Liver (tissue), 9 donors: ENCODE results near the gene ERICH4. TPM values are rescaled to one million over a fixed set of nuclear protein-coding genes. Genes with fewer than 3 reads are reported as not detected.

Source experiments
- DNase-seq: peaks from one replicate; pipeline ENCODE4 v3.0.0-alpha.2; 2017; ENCODE audit warnings: low spot score
- H3K27ac ChIP-seq, 2 donors: one replicate each; pipeline ENCODE4 v1.7.0; 2013; ENCODE audit warnings: inconsistent platforms in 2 of 2, low read length in 2 of 2, control low read depth in 1 of 2, low read depth in 1 of 2, mild to moderate bottlenecking in 1 of 2
- H3K27me3 ChIP-seq, 4 donors: one replicate each; pipeline versions ENCODE4 v1.6.1 to v1.7.0; 2013; ENCODE audit warnings: low read length in 3 of 4, inconsistent platforms in 1 of 4, mild to moderate bottlenecking in 1 of 4, moderate library complexity in 1 of 4; ENCODE audit not compliant: control insufficient read depth in 4 of 4, insufficient read depth in 4 of 4
- H3K36me3 ChIP-seq, 4 donors: one replicate each; pipeline versions ENCODE4 v1.6.1 to v1.7.0; 2013; ENCODE audit warnings: low read length in 3 of 4, mild to moderate bottlenecking in 3 of 4, low read depth in 1 of 4, moderate library complexity in 1 of 4; ENCODE audit not compliant: control insufficient read depth in 4 of 4, insufficient read depth in 3 of 4
- H3K4me1 ChIP-seq, 4 donors: one replicate each; pipeline versions ENCODE4 v1.6.1 to v1.7.0; 2013; ENCODE audit warnings: low read length in 3 of 4, mild to moderate bottlenecking in 3 of 4, moderate library complexity in 1 of 4; ENCODE audit not compliant: control insufficient read depth in 4 of 4, insufficient read depth in 4 of 4
- H3K4me3 ChIP-seq, 3 donors: one replicate each; pipeline versions ENCODE4 v1.6.1 to v1.7.0; 2013; ENCODE audit warnings: low read length in 3 of 3, control low read depth in 1 of 3, low read depth in 1 of 3, mild to moderate bottlenecking in 1 of 3
- H3K9ac ChIP-seq, 2 donors: one replicate each; pipeline ENCODE4 v1.7.0; 2013; ENCODE audit warnings: low read length in 2 of 2, mild to moderate bottlenecking in 2 of 2, moderate library complexity in 2 of 2, control low read depth in 1 of 2, low read depth in 1 of 2
- H3K9me3 ChIP-seq, 4 donors: one replicate each; pipeline versions ENCODE4 v1.6.1 to v1.7.0; 2013; ENCODE audit warnings: low read length in 3 of 4; ENCODE audit not compliant: control insufficient read depth in 4 of 4
- ATF3 ChIP-seq: IDR thresholded peaks from 2 replicates; pipeline ENCODE4 v1.6.1; 2016; ENCODE audit warnings: antibody characterized with exemption
- CTCF ChIP-seq: fragments of 150-350 bp; IDR thresholded peaks from 2 replicates; pipeline ENCODE4 v1.5.1; 2017; ENCODE audit warnings: improper control_type of control experiment, low read depth, low read length; ENCODE audit not compliant: missing input control
- FOXA1 ChIP-seq: IDR thresholded peaks from 2 replicates; pipeline ENCODE4 v1.6.1; 2016; ENCODE audit warnings: antibody characterized with exemption
- GABPA ChIP-seq, 2 donors: IDR thresholded peaks in 1 of 2; conservative IDR thresholded peaks in 1 of 2; 2 replicates each; pipeline ENCODE4 v1.6.1; 2016; ENCODE audit warnings: antibody characterized with exemption in 2 of 2, mild to moderate bottlenecking in 1 of 2, moderate library complexity in 1 of 2
- HNF4A ChIP-seq, 2 donors: conservative IDR thresholded peaks; 2 replicates each; pipeline ENCODE4 v1.6.1; 2016; ENCODE audit warnings: antibody characterized with exemption in 2 of 2, mild to moderate bottlenecking in 2 of 2
- HNF4G ChIP-seq: IDR thresholded peaks from 2 replicates; pipeline ENCODE4 v1.6.1; 2016; ENCODE audit warnings: antibody characterized with exemption
- JUND ChIP-seq, 2 donors: IDR thresholded peaks; 2 replicates each; pipeline ENCODE4 v1.6.1; 2016; ENCODE audit warnings: antibody characterized with exemption in 2 of 2
- MAX ChIP-seq: IDR thresholded peaks from 2 replicates; pipeline ENCODE4 v1.6.1; 2016; ENCODE audit warnings: antibody characterized with exemption
- NR2F2 ChIP-seq: IDR thresholded peaks from 2 replicates; pipeline ENCODE4 v1.6.1; 2016; ENCODE audit warnings: antibody characterized with exemption
- RAD21 ChIP-seq, 2 donors: IDR thresholded peaks; 2 replicates each; pipeline ENCODE4 v1.6.1; 2016; ENCODE audit warnings: antibody characterized with exemption in 2 of 2, mild to moderate bottlenecking in 2 of 2
- RXRA ChIP-seq, 2 donors: IDR thresholded peaks; 2 replicates each; pipeline ENCODE4 v1.6.1; 2017 to 2018; ENCODE audit warnings: antibody characterized with exemption in 2 of 2, mild to moderate bottlenecking in 1 of 2
- SP1 ChIP-seq: IDR thresholded peaks from 2 replicates; pipeline ENCODE4 v1.6.1; 2018; ENCODE audit warnings: antibody characterized with exemption, mild to moderate bottlenecking
- TAF1 ChIP-seq: conservative IDR thresholded peaks from 2 replicates; pipeline ENCODE4 v1.6.1; 2016; ENCODE audit warnings: antibody characterized with exemption, mild to moderate bottlenecking
- YY1 ChIP-seq: IDR thresholded peaks from 2 replicates; pipeline ENCODE4 v1.6.1; 2016; ENCODE audit warnings: antibody characterized with exemption, mild to moderate bottlenecking
- ZBTB33 ChIP-seq: IDR thresholded peaks from 2 replicates; pipeline ENCODE4 v1.6.1; 2016; ENCODE audit warnings: antibody characterized with exemption
- WGBS: extraction: QIAGEN DNeasy Blood & Tissue Kit; methylation state at CpG from one replicate; pipeline ENCODE4 v1.1.7; 2013; 5-methylcytosine and 5-hydroxymethylcytosine counted together
- polyA plus RNA-seq, 2 donors: library from polyadenylated mRNA; stranded (reverse) in 1 of 2; unstranded in 1 of 2; fragments of 200-250 nt in 1 of 2; fragments of >200 nt in 1 of 2; fragmentation: Nextera tagmentation in 1 of 2; extraction: Ambion mirVana in 1 of 2; gene quantifications; one replicate each; pipeline versions ENCODE4 v1.2.1 to v1.2.3, GENCODE V29; 2013 to 2015
- total RNA-seq, 2 donors: library from RNA; depleted of rRNA; stranded (reverse); fragments of >200 nt; gene quantifications; one replicate each; pipeline ENCODE4 v1.2.3, GENCODE V29; 2014
- donor health status: healthy.
- donor health status: healthy.
- donor health status: healthy.
- donor health status: healthy.
- donor health status: healthy.

ERICH4 gene
- total and polyA plus RNA-seq, 4 donors: not detected

GRCh38 chr19:41420101-41420880 is 22.7 kb upstream of the ERICH4 start (continued):
- TF ChIP-seq GABPA (IDR thresholded peaks at IDR 0.05 in 1 of 2, conservative IDR thresholded peaks at IDR 0.05 in 1 of 2): no peak

GRCh38 chr19:41421314-41421713 is 21.6 kb upstream of the ERICH4 start:
- Histone ChIP-seq H3K36me3 (peaks cover 13 to 76% (median 34%) of the 10 kb centered on the region in 4 donors), H3K9me3 (no peaks in the 10 kb centered on the region), H3K27ac (no peak overlapping the region), H3K4me3 (no peak overlapping the region), H3K9ac (no peak overlapping the region), H3K4me1 (peaks cover 0 to 8% (median 0%) of the 10 kb centered on the region in 4 donors), H3K27me3 (no peaks in the 10 kb centered on the region)
- no peak for DNase-seq
- WGBS: 89% methylated on average over 6 of the region's 6 CpGs
- TF ChIP-seq MAX (no peak), RXRA (IDR thresholded peaks at IDR 0.05) (no peak)

GRCh38 chr19:41421973-41422372 is 21.0 kb upstream of the ERICH4 start:
- H3K36me3 ChIP-seq: peaks cover 13 to 73% (median 32%) of the 10 kb centered on the region in 4 donors
- H3K9me3 ChIP-seq: no peaks in the 10 kb centered on the region
- no peak for DNase-seq
- WGBS: 97% methylated on average over 20 of the region's 20 CpGs
- no peak overlapping the region for H3K27ac ChIP-seq
- no peak overlapping the region for H3K4me3 ChIP-seq
- TF ChIP-seq TAF1: no peak
- TF ChIP-seq ATF3: no peak
- no peak for TF ChIP-seq CTCF
- no peak for TF ChIP-seq FOXA1
- TF ChIP-seq ZBTB33: no peak
- no peak for TF ChIP-seq MAX
- no peak for TF ChIP-seq RAD21 (IDR thresholded peaks at IDR 0.05)
- TF ChIP-seq RXRA (IDR thresholded peaks at IDR 0.05): no peak
- no peak for TF ChIP-seq NR2F2
- TF ChIP-seq SP1: no peak
- no peak for TF ChIP-seq HNF4A (conservative IDR thresholded peaks at IDR 0.05)
- TF ChIP-seq JUND (IDR thresholded peaks at IDR 0.05): no peak
- no peak for TF ChIP-seq GABPA (IDR thresholded peaks at IDR 0.05 in 1 of 2, conservative IDR thresholded peaks at IDR 0.05 in 1 of 2)
- TF ChIP-seq HNF4G: no peak
- no peak for TF ChIP-seq YY1
- peaks cover 0 to 8% (median 0%) of the 10 kb centered on the region in 4 donors for H3K4me1 ChIP-seq
- no peaks in the 10 kb centered on the region for H3K27me3 ChIP-seq
- no peak overlapping the region for H3K9ac ChIP-seq
